Astrocyte (in vitro differentiated cells and primary cell): ENCODE results near the gene THSD7B.

Experiments
- EZH2 ChIP-seq: IDR thresholded peaks from 2 replicates; pipeline ENCODE4 v1.6.1; 2012; ENCODE audit warnings: mild to moderate bottlenecking, low read length, inconsistent platforms; ENCODE audit not compliant: insufficient read depth
- TF ChIP-seq, protein P1 (sequence below): IDR thresholded peaks from 2 replicates; pipeline ENCODE4 v1.5.1; 2011; ENCODE audit warnings: low read depth, mild to moderate bottlenecking, inconsistent platforms, low read length, moderate library complexity; ENCODE audit not compliant: insufficient read depth

- TF ChIP-seq, protein P1, sequence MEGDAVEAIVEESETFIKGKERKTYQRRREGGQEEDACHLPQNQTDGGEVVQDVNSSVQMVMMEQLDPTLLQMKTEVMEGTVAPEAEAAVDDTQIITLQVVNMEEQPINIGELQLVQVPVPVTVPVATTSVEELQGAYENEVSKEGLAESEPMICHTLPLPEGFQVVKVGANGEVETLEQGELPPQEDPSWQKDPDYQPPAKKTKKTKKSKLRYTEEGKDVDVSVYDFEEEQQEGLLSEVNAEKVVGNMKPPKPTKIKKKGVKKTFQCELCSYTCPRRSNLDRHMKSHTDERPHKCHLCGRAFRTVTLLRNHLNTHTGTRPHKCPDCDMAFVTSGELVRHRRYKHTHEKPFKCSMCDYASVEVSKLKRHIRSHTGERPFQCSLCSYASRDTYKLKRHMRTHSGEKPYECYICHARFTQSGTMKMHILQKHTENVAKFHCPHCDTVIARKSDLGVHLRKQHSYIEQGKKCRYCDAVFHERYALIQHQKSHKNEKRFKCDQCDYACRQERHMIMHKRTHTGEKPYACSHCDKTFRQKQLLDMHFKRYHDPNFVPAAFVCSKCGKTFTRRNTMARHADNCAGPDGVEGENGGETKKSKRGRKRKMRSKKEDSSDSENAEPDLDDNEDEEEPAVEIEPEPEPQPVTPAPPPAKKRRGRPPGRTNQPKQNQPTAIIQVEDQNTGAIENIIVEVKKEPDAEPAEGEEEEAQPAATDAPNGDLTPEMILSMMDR, result no peak
- no peak for TF ChIP-seq EZH2
These were observed 425.3 kb downstream of the THSD7B start for GRCh38 chr2:137190411-137191195.
